ENCODE measurements around the gene IRF2BP2. TPM values are rescaled to one million over a fixed set of nuclear protein-coding genes. Genes with fewer than 3 reads are reported as not detected.
A peak's percentile ranks its signal among the peaks of the same experiment; 100 is the strongest.

Gene IRF2BP2
- total and polyA plus RNA-seq, 11 donors = 36.1 to 126 (median 80.1) TPM

DNA sequence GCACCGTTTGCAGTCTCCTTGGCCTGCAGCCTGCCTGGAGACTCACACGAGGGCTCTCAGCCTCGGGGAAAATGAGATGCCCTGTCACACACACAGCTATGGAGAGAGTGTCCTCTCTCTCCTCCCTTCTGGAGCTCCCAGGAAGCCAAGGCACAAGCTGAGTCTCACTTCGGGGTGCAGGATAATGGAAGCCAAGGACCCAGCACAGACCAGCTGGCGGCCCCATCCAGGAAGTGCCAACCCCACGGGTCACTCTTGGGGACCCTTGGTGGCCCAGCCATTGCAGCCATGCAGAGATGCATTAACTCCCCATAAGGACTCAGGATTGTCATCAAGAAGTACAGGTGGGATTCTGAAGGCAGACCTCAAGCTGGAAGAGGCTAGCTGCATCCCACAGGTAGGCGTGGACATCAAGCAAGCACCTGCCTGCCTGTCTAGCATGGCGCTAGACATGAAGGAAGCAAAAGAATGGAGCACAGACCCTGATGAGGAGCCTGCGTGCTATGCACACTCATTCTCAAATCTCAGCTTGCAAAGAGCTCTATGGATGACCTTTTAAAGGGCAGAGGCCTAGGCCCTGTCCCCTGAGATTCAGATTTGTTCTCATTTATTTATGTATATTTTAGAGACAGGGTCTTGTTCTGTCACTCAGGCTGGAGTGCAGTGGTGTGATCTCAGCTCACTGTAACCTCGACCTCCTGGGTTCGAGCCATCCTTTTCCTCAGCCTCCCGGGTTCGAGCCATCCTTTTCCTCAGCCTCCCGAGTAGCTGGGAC is 49.9 kb downstream of the IRF2BP2 start:
- 86 to 92% (median 89%) methylated on average over 13 to 14 of the region's 14 CpGs for WGBS, 4 donors
- H3K27me3 ChIP-seq = no peaks in the 10 kb centered on the region
- peaks cover 0 to 13% (median 10%) of the 10 kb centered on the region in 12 donors for H3K4me1 ChIP-seq
- no peak overlapping the region for H3K4me3 ChIP-seq
- no peak overlapping the region for H3K27ac ChIP-seq
- no peak for TF ChIP-seq POLR2A (IDR thresholded peaks at IDR 0.05)
- no peak for TF ChIP-seq CTCF (IDR thresholded peaks at IDR 0.05)
- intact Hi-C loops (cut with DNase I) = no loop called here
- H3K9me3 ChIP-seq = no peaks in the 10 kb centered on the region
- H3K36me3 ChIP-seq = no peaks in the 10 kb centered on the region
- ATAC-seq = no peak
- DNase-seq = no peak

- Histone ChIP-seq H3K4me1 (peaks cover 0 to 18% (median 14%) of the 10 kb centered on the region in 12 donors), H3K4me3 (no peak overlapping the region), H3K9me3 (no peaks in the 10 kb centered on the region), H3K36me3 (no peaks in the 10 kb centered on the region), H3K27ac (no peak overlapping the region), H3K27me3 (no peaks in the 10 kb centered on the region)
- intact Hi-C loops (cut with DNase I) = no loop called here
- WGBS, 4 donors = 83 to 94% (median 92%) methylated on average over 5 to 6 of the region's 6 CpGs
- ATAC-seq (peak in 1 of 4 donors; percentile 15), DNase-seq (no peak)
- TF ChIP-seq POLR2A (IDR thresholded peaks at IDR 0.05) (no peak), CTCF (IDR thresholded peaks at IDR 0.05) (no peak)
Measured at GRCh38 chr1:234559152-234559901, 50.7 kb downstream of the IRF2BP2 start.

DNA sequence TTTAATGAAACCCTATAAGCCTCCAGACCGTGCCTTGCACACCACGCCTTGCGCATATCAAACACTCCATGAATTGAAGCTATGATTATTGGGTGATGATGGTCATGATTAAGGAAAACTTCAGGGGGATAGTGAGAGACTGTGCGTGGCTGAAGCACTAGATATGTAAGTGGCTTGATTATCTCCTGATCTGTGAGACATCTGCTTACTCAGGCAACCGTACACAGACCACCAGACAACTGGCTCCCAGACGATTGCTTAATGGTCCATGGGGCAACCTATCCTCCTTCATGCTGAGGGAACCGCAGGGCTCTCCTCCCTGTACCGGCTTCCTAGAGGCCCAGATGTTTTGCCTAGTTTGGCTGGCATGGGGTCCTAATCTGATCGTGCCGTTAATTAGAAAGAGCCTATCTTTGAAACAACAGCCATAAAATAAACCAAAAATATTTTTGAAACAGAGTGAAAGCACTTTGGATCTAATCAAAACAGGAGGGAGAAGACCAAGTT is 51.6 kb downstream of the IRF2BP2 start:
- no peak for DNase-seq
- H3K4me3 ChIP-seq = no peak overlapping the region
- 82 to 92% (median 89%) methylated on average over 10 of the region's 10 CpGs for WGBS, 4 donors

More for the DNA sequence above, 51.6 kb downstream of the IRF2BP2 start:
- TF ChIP-seq POLR2A (IDR thresholded peaks at IDR 0.05) (no peak), CTCF (IDR thresholded peaks at IDR 0.05) (no peak)
- H3K27me3 ChIP-seq = no peaks in the 10 kb centered on the region
- no peaks in the 10 kb centered on the region for H3K36me3 ChIP-seq
- peaks cover 0 to 27% (median 22%) of the 10 kb centered on the region in 12 donors for H3K4me1 ChIP-seq
- ATAC-seq = no peak
- H3K27ac ChIP-seq = no peak overlapping the region
- H3K9me3 ChIP-seq = no peaks in the 10 kb centered on the region
- intact Hi-C loops (cut with DNase I) = no loop called here
